HG03097 (cell line): ENCODE measurements around the gene OR2H2.

Experiments
- ATAC-seq: cut with Tn5 transposase; IDR thresholded peaks from one replicate; pipeline ENCODE4 v1.9.1; 2021; ENCODE audit not compliant: unreplicated experiment, low FRiP score

Gene OR2H2

GRCh38 chr6:29584821-29585220, at the start of gene OR2H2:
OR2H2 (plus strand) TSS chr6:29585121; CDS start chr6:29587945, 2,824 bp downstream.
- no peak for ATAC-seq

- no peak for ATAC-seq
These were observed 47.1 kb upstream of the OR2H2 start for GRCh38 chr6:29537714-29538403.

GRCh38 chr6:29547573-29547972, 37.3 kb upstream of the OR2H2 start:
- no peak for ATAC-seq

- ATAC-seq, result no peak
These were observed 32.3 kb upstream of the OR2H2 start for GRCh38 chr6:29552512-29553051.

GRCh38 chr6:29553268-29554057, 31.5 kb upstream of the OR2H2 start:
- no peak for ATAC-seq

- ATAC-seq, result no peak
These were observed 30.2 kb upstream of the OR2H2 start for GRCh38 chr6:29554764-29555163.

GRCh38 chr6:29557320-29557719, 27.6 kb upstream of the OR2H2 start:
- ATAC-seq, result no peak

- ATAC-seq, result no peak
These were observed 26.4 kb upstream of the OR2H2 start for GRCh38 chr6:29558439-29559079.

- no peak for ATAC-seq
These were observed 25.2 kb upstream of the OR2H2 start, which contains the start of gene UBD for GRCh38 chr6:29559524-29560287. UBD (minus strand) TSS chr6:29559732; CDS start chr6:29559701, 31 bp downstream.

GRCh38 chr6:29561091-29561490, 23.8 kb upstream of the OR2H2 start:
- no peak for ATAC-seq

- no peak for ATAC-seq
These were observed 23.2 kb upstream of the OR2H2 start for GRCh38 chr6:29561606-29562181.

- no peak for ATAC-seq
These were observed 21.4 kb upstream of the OR2H2 start for GRCh38 chr6:29563435-29563965.

GRCh38 chr6:29564875-29565274, 20.0 kb upstream of the OR2H2 start:
- ATAC-seq, result no peak

GRCh38 chr6:29566856-29567255, 18.1 kb upstream of the OR2H2 start:
- ATAC-seq, result no peak

GRCh38 chr6:29567541-29567940, 17.4 kb upstream of the OR2H2 start:
- no peak for ATAC-seq

- no peak for ATAC-seq
These were observed 16.9 kb upstream of the OR2H2 start for GRCh38 chr6:29567991-29568390.

- no peak for ATAC-seq
These were observed 8.9 kb upstream of the OR2H2 start for GRCh38 chr6:29576056-29576455.

- ATAC-seq, result no peak
These were observed 7.4 kb upstream of the OR2H2 start for GRCh38 chr6:29577544-29577943.

GRCh38 chr6:29589423-29590048, 4.6 kb downstream of the OR2H2 start:
- no peak for ATAC-seq
